NB4 (cell line): ENCODE measurements around the gene COL4A6.
A peak's percentile ranks its signal among the peaks of the same experiment; 100 is the strongest.

ENCODE experiments used
- DNase-seq: peaks from one replicate; pipeline ENCODE4 v3.0.0; 2010; ENCODE audit warnings: low read depth
- H3K4me3 ChIP-seq: one replicate; pipeline ENCODE4 v1.5.1; 2011; ENCODE audit warnings: mild to moderate bottlenecking, low read depth, low read length, moderate library complexity
- CTCF ChIP-seq: IDR thresholded peaks from one replicate; pipeline ENCODE4 v1.5.1; 2012; ENCODE audit warnings: low read depth, low read length
- MAX ChIP-seq: IDR thresholded peaks from 2 replicates; pipeline ENCODE4 v1.6.1; 2011; ENCODE audit warnings: low read depth, low read length
- MYC ChIP-seq: IDR thresholded peaks from 2 replicates; pipeline ENCODE4 v1.6.1; 2011; ENCODE audit warnings: low read depth, low read length
- POLR2A ChIP-seq: IDR thresholded peaks from 2 replicates; pipeline ENCODE4 v1.6.1; 2011; ENCODE audit warnings: mild to moderate bottlenecking; ENCODE audit not compliant: insufficient read length; ENCODE audit errors: extremely low read depth

COL4A6 gene

GRCh38 chrX:108464604-108465003, 26.4 kb upstream of the COL4A6 start:
- TF ChIP-seq CTCF (no peak), MYC (no peak), POLR2A (no peak), MAX (no peak)
- H3K4me3 ChIP-seq, result no peak overlapping the region
- DNase-seq, result no peak

GRCh38 chrX:108456971-108457477, 18.8 kb upstream of the COL4A6 start:
- no peak for TF ChIP-seq CTCF
- TF ChIP-seq POLR2A, result no peak
- TF ChIP-seq MYC, result no peak
- no peak for TF ChIP-seq MAX
- H3K4me3 ChIP-seq, result no peak overlapping the region
- no peak for DNase-seq

- H3K4me3 ChIP-seq, result no peak overlapping the region
- TF ChIP-seq CTCF (no peak), MYC (no peak), MAX (no peak), POLR2A (no peak)
- no peak for DNase-seq
Observed at GRCh38 chrX:108453841-108454240, 15.6 kb upstream of the COL4A6 start.

- peak; percentile 4 for DNase-seq
- H3K4me3 ChIP-seq, result no peak overlapping the region
- TF ChIP-seq CTCF (no peak), MAX (no peak), MYC (no peak), POLR2A (no peak)
Observed at GRCh38 chrX:108447303-108447702, 9.1 kb upstream of the COL4A6 start.

- DNase-seq, result no peak
Observed at GRCh38 chrX:108442901-108443464, 4.8 kb upstream of the COL4A6 start.

More at GRCh38 chrX:108442901-108443464, 4.8 kb upstream of the COL4A6 start:
- TF ChIP-seq POLR2A, result no peak
- TF ChIP-seq MAX, result no peak
- no peak for TF ChIP-seq CTCF
- TF ChIP-seq MYC, result no peak
- no peak overlapping the region for H3K4me3 ChIP-seq
